Upper lobe of left lung (tissue), 4 donors: ENCODE measurements around the gene MID1IP1.

Experiments
- POLR2A ChIP-seq, 4 donors: fragments of 450-650 bp; IDR thresholded peaks; one replicate each; pipeline ENCODE4 v1.5.1; 2016 to 2017; ENCODE audit warnings: antibody characterized with exemption in 4 of 4, mild to moderate bottlenecking in 2 of 4
- POLR2AphosphoS5 ChIP-seq, 2 donors: sonication (generic); formaldehyde crosslinking; IDR thresholded peaks; one replicate each; pipeline ENCODE4 v1.5.1; 2017; ENCODE audit warnings: antibody characterized with exemption in 2 of 2
- TF ChIP-seq, protein P1 (sequence below), 6 experiments: fragments of 450-650 bp in 4 of 6; fragments of 200-600 bp in 2 of 6; sonication (generic) in 2 of 6; IDR thresholded peaks; one replicate each; pipeline ENCODE4 v1.5.1; 2016 to 2019; ENCODE audit warnings: antibody characterized with exemption in 6 of 6

- TF ChIP-seq, protein P1, sequence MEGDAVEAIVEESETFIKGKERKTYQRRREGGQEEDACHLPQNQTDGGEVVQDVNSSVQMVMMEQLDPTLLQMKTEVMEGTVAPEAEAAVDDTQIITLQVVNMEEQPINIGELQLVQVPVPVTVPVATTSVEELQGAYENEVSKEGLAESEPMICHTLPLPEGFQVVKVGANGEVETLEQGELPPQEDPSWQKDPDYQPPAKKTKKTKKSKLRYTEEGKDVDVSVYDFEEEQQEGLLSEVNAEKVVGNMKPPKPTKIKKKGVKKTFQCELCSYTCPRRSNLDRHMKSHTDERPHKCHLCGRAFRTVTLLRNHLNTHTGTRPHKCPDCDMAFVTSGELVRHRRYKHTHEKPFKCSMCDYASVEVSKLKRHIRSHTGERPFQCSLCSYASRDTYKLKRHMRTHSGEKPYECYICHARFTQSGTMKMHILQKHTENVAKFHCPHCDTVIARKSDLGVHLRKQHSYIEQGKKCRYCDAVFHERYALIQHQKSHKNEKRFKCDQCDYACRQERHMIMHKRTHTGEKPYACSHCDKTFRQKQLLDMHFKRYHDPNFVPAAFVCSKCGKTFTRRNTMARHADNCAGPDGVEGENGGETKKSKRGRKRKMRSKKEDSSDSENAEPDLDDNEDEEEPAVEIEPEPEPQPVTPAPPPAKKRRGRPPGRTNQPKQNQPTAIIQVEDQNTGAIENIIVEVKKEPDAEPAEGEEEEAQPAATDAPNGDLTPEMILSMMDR (IDR thresholded peaks at IDR 0.05) = no peak
- TF ChIP-seq POLR2A (IDR thresholded peaks at IDR 0.05) (no peak), POLR2AphosphoS5 (IDR thresholded peaks at IDR 0.05) (no peak)
These were observed 14.9 kb downstream of the MID1IP1 start for GRCh38 chrX:38816155-38816554.
